ENCODE data around the gene LHFPL3.

LHFPL3 gene

DNA sequence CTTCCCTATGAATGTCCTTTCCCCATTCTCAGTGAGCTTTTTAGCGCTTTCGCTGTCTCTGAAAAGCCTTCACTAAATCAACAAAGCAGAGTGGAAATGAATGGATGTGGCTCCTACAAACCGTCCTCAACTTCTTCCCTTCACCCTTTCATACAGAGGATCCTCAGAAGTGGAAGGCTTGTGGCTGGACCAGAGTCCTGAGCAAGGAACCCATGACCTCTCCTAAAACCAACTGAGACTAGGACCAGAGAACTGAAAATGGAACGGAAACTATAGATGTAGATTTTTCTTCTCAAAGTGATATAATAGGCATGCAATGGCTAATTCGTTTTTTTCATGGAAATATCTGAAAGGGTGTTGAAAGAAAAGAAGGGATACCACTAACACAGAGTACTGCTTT, 122.5 kb downstream of the LHFPL3 start:
- Histone ChIP-seq H3K27ac (no peak overlapping the region), H3K9ac (no peak overlapping the region), H4K20me1 (no peaks in the 10 kb centered on the region), H3K27me3 (no peaks in the 10 kb centered on the region), H3K9me3 (replicated peaks in 1 of 11) (peaks cover 0 to 6% (median 0%) of the 10 kb centered on the region in 11 experiments; a peak in 1 of 22 replicates), H3K4me1 (no peaks in the 10 kb centered on the region), H3K4me3 (no peak overlapping the region), H3K36me3 (no peaks in the 10 kb centered on the region), H3K4me2 (no peak overlapping the region)
- TF ChIP-seq Cebpa-rat (IDR thresholded peaks at IDR 0.05) = no peak

DNA sequence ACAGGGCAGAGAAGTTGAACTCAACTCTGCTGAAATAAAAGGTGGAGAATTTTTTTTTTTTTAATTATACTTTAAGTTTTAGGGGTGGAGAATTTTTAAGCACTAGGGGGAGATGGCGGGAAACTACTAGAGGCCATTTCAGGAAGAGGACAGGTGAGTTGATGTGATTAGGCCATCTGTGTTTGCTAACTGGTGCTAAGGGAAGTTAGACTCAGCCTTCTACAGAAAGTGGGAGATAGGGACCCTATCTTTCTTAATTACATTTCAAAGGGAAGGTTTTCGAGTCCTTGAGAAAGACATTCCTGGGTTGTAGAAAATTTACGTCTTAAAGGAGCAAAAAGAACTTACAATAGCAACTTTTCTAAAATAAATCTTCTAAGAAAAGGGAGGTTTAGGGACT, 124.8 kb downstream of the LHFPL3 start:
- Histone ChIP-seq H4K20me1 (no peaks in the 10 kb centered on the region), H3K27me3 (no peaks in the 10 kb centered on the region), H3K36me3 (no peaks in the 10 kb centered on the region), H3K9ac (no peak overlapping the region), H3K4me1 (no peaks in the 10 kb centered on the region), H3K27ac (no peak overlapping the region), H3K4me2 (no peak overlapping the region), H3K9me3 (replicated peaks in 1 of 11) (peaks cover 0 to 6% (median 0%) of the 10 kb centered on the region in 11 experiments; a peak in 1 of 22 replicates), H3K4me3 (no peak overlapping the region)
- TF ChIP-seq Cebpa-rat (IDR thresholded peaks at IDR 0.05) = no peak

DNA sequence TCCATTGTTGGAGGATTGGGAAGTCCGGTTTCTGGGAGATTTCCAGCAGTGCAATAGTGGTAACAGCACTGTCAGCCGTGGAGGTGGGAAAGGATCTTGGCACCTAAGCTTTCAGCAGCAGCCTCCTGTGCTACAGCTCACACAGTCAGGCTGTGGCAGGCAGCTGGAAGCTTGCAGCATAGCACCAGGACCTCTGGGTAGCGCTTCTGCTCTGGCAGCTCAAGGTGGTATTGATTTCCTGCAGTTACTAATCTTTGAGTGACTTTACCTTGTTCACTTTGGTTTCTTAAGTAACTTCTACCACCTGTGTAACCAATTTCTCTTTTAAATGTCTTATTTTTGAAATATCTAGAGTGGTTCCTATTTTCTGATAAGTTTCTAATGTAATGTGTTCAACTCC, 130.5 kb downstream of the LHFPL3 start:
- no peak for TF ChIP-seq Cebpa-rat (IDR thresholded peaks at IDR 0.05)
- H3K4me3 ChIP-seq = no peak overlapping the region
- H3K27ac ChIP-seq = no peak overlapping the region
- no peak overlapping the region for H3K4me2 ChIP-seq
- peaks cover 8 to 44% (median 16%) of the 10 kb centered on the region in 11 experiments; a peak in 19 of 22 replicates for H3K9me3 ChIP-seq (replicated peaks in 1 of 11)
- H3K9ac ChIP-seq = no peak overlapping the region
- no peaks in the 10 kb centered on the region for H3K4me1 ChIP-seq
- no peaks in the 10 kb centered on the region for H3K27me3 ChIP-seq
- H4K20me1 ChIP-seq = no peaks in the 10 kb centered on the region
- H3K36me3 ChIP-seq = no peaks in the 10 kb centered on the region

DNA sequence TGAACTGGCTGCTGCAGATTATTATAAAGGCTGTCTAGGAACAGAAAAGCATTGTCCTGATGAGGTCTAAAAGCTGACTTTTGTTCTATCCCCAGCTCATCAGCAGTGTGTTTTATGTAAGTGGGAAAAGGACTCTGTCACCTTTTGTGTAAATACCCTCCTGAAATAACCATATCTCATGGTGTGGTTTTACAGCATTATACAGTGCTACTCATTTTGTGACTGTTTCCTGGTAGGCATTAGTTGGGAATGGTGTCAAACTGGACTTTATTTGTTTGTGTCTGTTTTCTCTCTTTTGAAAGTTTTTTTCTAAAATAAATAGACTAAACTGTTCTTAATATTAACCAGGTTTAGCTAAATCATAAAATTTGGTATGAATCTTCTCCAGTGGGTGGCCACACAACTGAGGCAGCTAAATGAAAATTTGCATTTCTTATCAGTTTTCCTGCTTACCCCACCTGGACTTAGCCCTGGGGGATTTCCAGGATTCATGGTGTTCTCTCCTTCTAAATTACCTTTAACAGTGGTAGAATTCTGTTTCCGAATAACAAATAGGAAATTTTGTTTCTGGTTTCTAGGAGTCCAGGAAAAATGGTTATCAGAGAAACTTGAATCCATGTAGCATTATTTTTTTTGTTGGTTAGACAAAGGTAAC, 140.9 kb downstream of the LHFPL3 start:
- H3K4me1 ChIP-seq = no peaks in the 10 kb centered on the region
- H3K9me3 ChIP-seq (replicated peaks in 1 of 11) = peaks cover 8 to 24% (median 14%) of the 10 kb centered on the region in 11 experiments
- H3K27me3 ChIP-seq = no peaks in the 10 kb centered on the region
- H3K36me3 ChIP-seq = peaks cover 0 to 4% (median 0%) of the 10 kb centered on the region in 11 experiments; a peak in 1 of 22 replicates
- no peak for TF ChIP-seq Cebpa-rat (IDR thresholded peaks at IDR 0.05)
- H4K20me1 ChIP-seq = no peaks in the 10 kb centered on the region
- no peak overlapping the region for H3K4me3 ChIP-seq
- H3K4me2 ChIP-seq = no peak overlapping the region
- no peak overlapping the region for H3K9ac ChIP-seq
- H3K27ac ChIP-seq = no peak overlapping the region

DNA sequence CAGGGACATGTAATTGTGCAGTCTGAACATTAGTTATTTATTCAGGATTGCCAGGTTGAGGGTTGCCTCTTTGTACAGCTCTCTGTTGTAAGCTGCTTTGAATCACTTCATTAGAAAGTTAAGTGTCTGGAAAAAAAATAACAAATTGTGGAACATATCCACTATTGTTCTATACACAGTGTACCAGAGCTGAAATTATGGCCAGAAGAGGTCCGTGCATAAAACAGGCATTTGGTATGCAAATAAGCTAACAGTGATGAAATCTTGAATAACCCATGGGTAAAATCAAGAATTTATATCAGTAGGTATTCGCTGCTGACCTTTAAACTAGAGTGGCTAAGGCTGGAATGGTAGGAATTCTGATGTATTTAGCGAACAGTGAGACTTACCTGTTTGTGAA, 152.1 kb downstream of the LHFPL3 start:
- TF ChIP-seq Cebpa-rat (IDR thresholded peaks at IDR 0.05) = no peak
- Histone ChIP-seq H3K4me1 (peaks cover 0 to 5% (median 0%) of the 10 kb centered on the region in 10 experiments; a peak in 4 of 20 replicates), H3K4me3 (no peak overlapping the region), H3K4me2 (no peak overlapping the region), H3K27me3 (no peaks in the 10 kb centered on the region), H4K20me1 (no peaks in the 10 kb centered on the region), H3K27ac (no peak overlapping the region), H3K9me3 (replicated peaks in 1 of 11) (no peaks in the 10 kb centered on the region), H3K9ac (no peak overlapping the region), H3K36me3 (no peaks in the 10 kb centered on the region)

DNA sequence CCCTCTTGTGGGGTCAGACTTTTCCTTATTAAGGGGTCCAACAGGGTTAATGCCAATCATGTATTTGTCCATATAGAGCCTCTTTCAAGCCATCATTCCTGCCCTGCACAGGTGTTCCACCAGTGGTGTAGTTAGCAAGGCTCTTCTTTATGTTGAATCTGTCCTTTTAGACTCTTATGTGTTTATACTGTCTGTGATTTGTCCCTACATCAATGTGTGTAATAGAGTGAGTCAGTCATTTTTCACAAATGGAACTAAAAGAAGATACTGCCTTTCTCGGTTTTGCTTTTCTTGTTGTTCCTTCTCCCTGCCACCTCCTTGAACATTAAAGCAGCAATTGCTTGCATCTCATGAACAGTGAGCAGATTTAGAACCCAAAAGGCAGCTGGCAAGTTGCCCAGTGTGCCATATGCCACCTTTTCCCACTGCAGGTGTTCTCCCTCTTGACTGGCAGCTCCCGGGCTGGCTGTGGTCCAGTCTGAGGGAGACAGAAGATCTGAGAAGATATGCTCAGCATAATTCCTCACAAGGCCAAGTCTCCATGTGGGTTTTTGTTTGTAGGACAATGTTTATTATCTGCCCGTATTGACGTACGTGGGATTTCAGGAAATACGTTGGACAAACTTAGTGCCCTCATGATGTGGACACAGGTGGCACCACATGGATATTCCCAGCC, 154.1 kb downstream of the LHFPL3 start:
- Histone ChIP-seq H3K36me3 (no peaks in the 10 kb centered on the region), H3K27ac (no peak overlapping the region), H4K20me1 (no peaks in the 10 kb centered on the region), H3K4me3 (no peak overlapping the region), H3K4me2 (no peak overlapping the region), H3K27me3 (no peaks in the 10 kb centered on the region), H3K9me3 (replicated peaks in 1 of 11) (no peaks in the 10 kb centered on the region), H3K4me1 (peaks cover 0 to 21% (median 6%) of the 10 kb centered on the region in 10 experiments; a peak in 10 of 20 replicates), H3K9ac (no peak overlapping the region)
- no peak for TF ChIP-seq Cebpa-rat (IDR thresholded peaks at IDR 0.05)

DNA sequence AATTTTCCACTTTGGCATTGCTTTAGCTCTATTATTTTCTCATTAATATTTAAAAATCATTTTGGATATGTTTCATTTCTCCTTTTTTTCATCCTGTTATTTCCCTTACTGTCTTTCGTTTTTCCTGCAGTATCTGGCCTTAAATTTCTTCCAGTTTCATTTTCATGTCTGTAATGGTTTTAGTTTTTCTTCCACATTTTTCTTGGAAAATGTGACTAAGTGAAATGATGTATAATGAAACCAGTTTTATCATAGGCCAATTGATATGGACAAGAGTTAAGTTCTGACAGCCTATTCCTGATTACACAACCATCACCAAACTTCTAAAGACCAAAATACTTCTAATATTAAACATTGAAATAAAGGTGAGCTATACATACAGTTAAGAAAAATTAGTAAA, 158.5 kb downstream of the LHFPL3 start:
- no peak overlapping the region for H3K9ac ChIP-seq
- H3K4me3 ChIP-seq = no peak overlapping the region
- H4K20me1 ChIP-seq = no peaks in the 10 kb centered on the region
- no peaks in the 10 kb centered on the region for H3K27me3 ChIP-seq
- peak overlapping the region in 3 of 11 experiments; percentile 4 to 50 (median 31); a peak in 4 of 22 replicates for H3K27ac ChIP-seq
- peak overlapping the region in 6 of 11 experiments; percentile 22 to 91 (median 62); a peak in 10 of 22 replicates for H3K4me2 ChIP-seq
- no peaks in the 10 kb centered on the region for H3K9me3 ChIP-seq (replicated peaks in 1 of 11)
- H3K36me3 ChIP-seq = no peaks in the 10 kb centered on the region
- no peak for TF ChIP-seq Cebpa-rat (IDR thresholded peaks at IDR 0.05)
- H3K4me1 ChIP-seq = peaks cover 0 to 38% (median 6%) of the 10 kb centered on the region in 10 experiments; a peak in 10 of 20 replicates

DNA sequence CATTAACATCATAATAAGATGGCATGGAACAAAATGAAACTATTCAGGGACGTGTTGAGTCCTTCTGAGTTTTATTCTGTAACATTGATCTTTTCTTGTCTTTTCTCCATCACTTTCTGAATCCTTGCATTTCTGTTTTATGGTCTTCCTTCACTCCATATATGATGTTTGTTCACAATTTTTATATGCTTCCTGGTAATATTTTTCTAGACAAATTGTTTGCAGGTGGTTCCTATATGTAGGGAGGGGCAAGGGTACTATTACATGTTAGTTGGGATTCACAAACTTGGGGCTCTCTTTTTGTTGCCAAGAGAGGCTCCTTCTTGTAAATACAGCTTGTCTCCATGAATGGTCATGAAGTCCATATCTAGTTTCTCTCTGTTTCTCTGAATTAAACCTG, 159.2 kb downstream of the LHFPL3 start:
- TF ChIP-seq Cebpa-rat (IDR thresholded peaks at IDR 0.05) = no peak
- H3K9me3 ChIP-seq (replicated peaks in 1 of 11) = no peaks in the 10 kb centered on the region
- H3K4me3 ChIP-seq = no peak overlapping the region
- H4K20me1 ChIP-seq = no peaks in the 10 kb centered on the region
- peak overlapping the region in 7 of 11 experiments; percentile 22 to 91 (median 53); a peak in 10 of 22 replicates for H3K4me2 ChIP-seq
- peaks cover 0 to 38% (median 6%) of the 10 kb centered on the region in 10 experiments; a peak in 10 of 20 replicates for H3K4me1 ChIP-seq
- no peaks in the 10 kb centered on the region for H3K36me3 ChIP-seq
- no peak overlapping the region for H3K9ac ChIP-seq
- H3K27me3 ChIP-seq = no peaks in the 10 kb centered on the region
- peak overlapping the region in 2 of 11 experiments; percentile 31 to 50; a peak in 4 of 22 replicates for H3K27ac ChIP-seq

DNA sequence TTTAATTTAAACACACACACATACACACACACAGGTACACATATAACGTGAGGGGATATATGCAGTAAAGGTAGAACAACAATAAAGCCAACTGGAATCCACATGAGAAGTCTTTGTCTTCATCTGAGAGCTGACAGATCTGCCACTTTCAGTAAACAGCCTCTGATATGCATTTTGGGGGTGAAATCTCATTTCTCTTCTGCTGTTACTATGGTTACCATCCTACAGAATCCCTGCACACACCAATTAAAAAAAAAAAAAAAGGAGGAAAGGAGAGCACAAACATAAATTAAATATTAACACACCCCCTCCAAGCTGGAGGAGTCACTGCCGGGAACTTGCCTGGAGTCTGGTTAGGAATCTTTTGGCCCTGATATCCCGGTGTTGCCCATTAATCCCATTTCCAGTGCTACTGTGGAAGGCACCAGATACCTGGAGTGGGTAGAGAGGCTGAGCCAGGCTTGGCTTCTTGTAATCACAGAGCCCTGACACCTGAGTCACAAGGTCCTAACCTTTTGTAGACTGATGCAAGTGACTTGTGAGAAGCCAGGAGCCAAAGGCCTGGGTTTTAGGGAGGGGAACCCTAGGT, 169.1 kb downstream of the LHFPL3 start:
- H3K9ac ChIP-seq = no peak overlapping the region
- no peak overlapping the region for H3K27ac ChIP-seq
- no peak overlapping the region for H3K4me2 ChIP-seq
- no peak overlapping the region for H3K4me3 ChIP-seq
- H3K36me3 ChIP-seq = no peaks in the 10 kb centered on the region
- H4K20me1 ChIP-seq = no peaks in the 10 kb centered on the region
- no peaks in the 10 kb centered on the region for H3K4me1 ChIP-seq
- TF ChIP-seq Cebpa-rat (IDR thresholded peaks at IDR 0.05) = no peak
- no peaks in the 10 kb centered on the region for H3K9me3 ChIP-seq (replicated peaks in 1 of 11)
- no peaks in the 10 kb centered on the region for H3K27me3 ChIP-seq
